22Rv1 (cell line): Measurements from ENCODE around the gene AKAP6.

Experiments
- CTCF ChIP-seq: fragments of 450-650 bp; IDR thresholded peaks from 2 replicates; pipeline ENCODE4 v1.5.1; 2017; ENCODE audit warnings: mild to moderate bottlenecking
- ZFX ChIP-seq: fragments of 450-650 bp; IDR thresholded peaks from 2 replicates; pipeline ENCODE4 v1.6.1; 2017; ENCODE audit warnings: antibody characterized with exemption, borderline replicate concordance

GRCh38 chr14:32657081-32657480 lies 328.0 kb downstream of the AKAP6 start:
- TF ChIP-seq CTCF = no peak
- TF ChIP-seq ZFX = no peak
